GM19452 (cell line): ENCODE measurements around the gene NBDY.

ENCODE experiments used
- ATAC-seq: cut with Tn5 transposase; IDR thresholded peaks from one replicate; pipeline ENCODE4 v1.9.1; 2021; ENCODE audit not compliant: unreplicated experiment

Gene NBDY

GRCh38 chrX:56784666-56785065 is 55.6 kb downstream of the NBDY start:
- no peak for ATAC-seq

GRCh38 chrX:56785442-56785841 is 56.4 kb downstream of the NBDY start:
- no peak for ATAC-seq

GRCh38 chrX:56786889-56787733 is 58.1 kb downstream of the NBDY start:
- ATAC-seq: no peak

- ATAC-seq: no peak
These were observed 58.7 kb downstream of the NBDY start for GRCh38 chrX:56787734-56788152.

GRCh38 chrX:56788229-56788628 is 59.2 kb downstream of the NBDY start:
- no peak for ATAC-seq

GRCh38 chrX:56788717-56789122 is 59.7 kb downstream of the NBDY start:
- no peak for ATAC-seq

- no peak for ATAC-seq
These were observed 60.6 kb downstream of the NBDY start for GRCh38 chrX:56789518-56790070.

GRCh38 chrX:56790778-56791177 is 61.7 kb downstream of the NBDY start:
- no peak for ATAC-seq

GRCh38 chrX:56791456-56791855 is 62.4 kb downstream of the NBDY start:
- ATAC-seq: no peak

GRCh38 chrX:56792270-56793111 is 63.4 kb downstream of the NBDY start:
- ATAC-seq: no peak

GRCh38 chrX:56793112-56793430 is 64.0 kb downstream of the NBDY start:
- ATAC-seq: no peak

- ATAC-seq: no peak
These were observed 64.7 kb downstream of the NBDY start for GRCh38 chrX:56793521-56794320.

GRCh38 chrX:56794404-56795230 is 65.6 kb downstream of the NBDY start:
- no peak for ATAC-seq

- ATAC-seq: no peak
These were observed 66.3 kb downstream of the NBDY start for GRCh38 chrX:56795309-56795868.

- ATAC-seq: no peak
These were observed 67.8 kb downstream of the NBDY start for GRCh38 chrX:56796641-56797395.

- ATAC-seq: no peak
These were observed 68.7 kb downstream of the NBDY start for GRCh38 chrX:56797574-56798338.

- ATAC-seq: no peak
These were observed 69.3 kb downstream of the NBDY start for GRCh38 chrX:56798339-56798711.
